T-helper 2 cell (primary cell): ENCODE results near the gene HES6.
"Not testable (repeated sequence)": the region's sequence is repeated elsewhere in the genome, so short reads cannot be mapped to it uniquely, and the experiment has no call there.

Source experiments
- DNase-seq, 5 experiments: peaks; one replicate each; pipeline versions ENCODE4 v3.0.0 to v3.0.0-alpha.2; 2012 to 2022

HES6 gene

GRCh38 chr2:238272156-238272555 lies 32.3 kb upstream of the HES6 start:
- DNase-seq, result no peak

- DNase-seq, result not testable (repeated sequence)
Observed at GRCh38 chr2:238271686-238272085, 31.8 kb upstream of the HES6 start.

GRCh38 chr2:238271061-238271554 lies 31.3 kb upstream of the HES6 start:
- DNase-seq, result no peak

- no peak for DNase-seq
Observed at GRCh38 chr2:238270606-238271005, 30.8 kb upstream of the HES6 start.

- no peak for DNase-seq
Observed at GRCh38 chr2:238269741-238270140, 29.9 kb upstream of the HES6 start.

GRCh38 chr2:238267884-238268680 lies 28.2 kb upstream of the HES6 start:
- DNase-seq, result no peak

GRCh38 chr2:238267341-238267710 lies 27.5 kb upstream of the HES6 start:
- DNase-seq, result no peak

DNA sequence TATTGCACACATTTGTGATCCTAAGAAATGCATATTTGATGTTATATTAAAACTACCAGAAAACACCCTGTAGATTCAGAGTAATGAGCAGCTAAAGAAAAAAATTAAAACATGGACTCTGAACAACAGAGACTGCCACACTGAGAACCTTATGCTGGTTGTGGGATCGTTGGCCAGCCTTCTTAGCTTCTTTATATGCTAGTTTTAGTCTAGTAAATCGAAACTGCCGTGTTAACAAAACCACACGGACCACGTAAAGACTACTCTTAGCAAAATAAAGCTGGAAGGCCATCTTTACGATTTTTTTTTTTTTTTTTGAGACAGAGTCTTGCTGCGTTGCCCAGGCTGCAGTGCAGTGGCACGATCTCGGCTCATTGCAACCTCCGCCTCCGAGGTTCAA lies 25.8 kb upstream of the HES6 start:
- no peak for DNase-seq

- no peak for DNase-seq
Observed at GRCh38 chr2:238264072-238264460, 24.2 kb upstream of the HES6 start.

- DNase-seq, result peak; percentile 41 to 77 (median 60)
Observed at GRCh38 chr2:238263204-238264071, 23.6 kb upstream of the HES6 start.

GRCh38 chr2:238262496-238263122 lies 22.8 kb upstream of the HES6 start:
- DNase-seq, result no peak

GRCh38 chr2:238261718-238262375 lies 22.0 kb upstream of the HES6 start:
- no peak for DNase-seq

DNA sequence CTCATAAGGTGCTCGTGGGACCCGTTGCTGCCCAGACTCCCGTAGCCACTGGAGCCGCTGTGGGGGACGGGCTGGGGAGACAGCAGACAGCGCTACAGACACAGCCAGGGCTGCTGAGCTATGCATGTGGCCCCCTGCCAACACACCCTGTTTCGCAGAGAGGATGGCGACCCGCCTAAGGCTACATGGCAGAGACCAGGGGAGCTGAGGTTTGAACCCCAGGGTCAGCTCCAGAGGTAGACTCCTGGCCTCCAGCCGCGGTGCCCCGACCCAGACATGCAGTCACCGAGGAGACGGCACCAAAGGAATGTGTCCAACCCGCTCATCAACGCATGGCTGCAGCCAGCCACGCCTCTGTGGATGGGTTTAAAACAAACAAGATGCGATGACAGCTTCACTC lies 21.0 kb upstream of the HES6 start:
- DNase-seq, result no peak

DNA sequence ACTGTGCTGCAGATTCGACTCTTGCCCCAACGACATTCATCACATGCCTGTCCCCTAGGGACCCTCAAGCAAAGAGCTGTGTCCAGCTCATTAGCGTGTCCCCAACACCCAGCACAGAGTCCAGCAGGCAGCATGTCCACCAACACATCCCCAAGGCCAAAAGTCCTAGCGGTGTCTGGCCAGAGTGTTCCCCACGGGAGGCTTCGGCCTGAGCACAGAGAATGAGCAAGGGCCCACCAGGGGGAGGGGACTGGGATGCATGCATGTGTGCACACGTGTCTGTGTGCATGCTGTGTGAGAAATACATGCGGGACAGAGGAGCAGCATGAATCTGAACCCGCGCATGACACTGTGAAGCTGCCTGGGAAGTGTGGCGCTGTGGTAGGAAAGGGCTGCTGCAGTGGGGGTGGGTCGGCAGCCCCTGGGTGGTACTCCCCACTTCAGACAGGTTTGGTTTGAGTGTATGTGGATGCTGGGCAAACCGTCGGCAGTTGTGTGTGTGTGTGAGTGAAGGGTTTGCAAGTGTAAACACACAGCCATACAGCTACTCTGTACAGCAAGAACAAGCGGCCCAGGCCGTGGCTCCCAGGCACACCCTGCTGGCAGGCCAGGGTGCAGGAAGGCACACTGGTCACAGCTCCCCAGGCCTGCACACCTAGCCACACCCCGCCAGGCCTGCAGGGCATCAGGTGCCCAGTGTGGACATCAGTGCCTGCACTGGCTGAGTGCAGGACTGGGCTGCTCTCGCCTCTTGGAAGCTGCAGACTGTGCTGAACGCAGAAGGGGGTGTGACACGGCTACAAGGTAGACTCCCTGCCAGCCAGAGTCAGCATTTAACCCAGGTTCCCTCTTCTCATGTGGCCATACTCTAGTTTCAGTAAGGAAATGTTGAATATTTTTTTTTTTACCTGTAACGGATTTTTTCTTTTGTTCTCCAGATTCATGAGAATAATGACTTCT lies 19.5 kb upstream of the HES6 start:
- peak in 1 of 5 experiments; percentile 53 for DNase-seq

- no peak for DNase-seq
Observed at GRCh38 chr2:238257786-238258700, 18.2 kb upstream of the HES6 start.

DNA sequence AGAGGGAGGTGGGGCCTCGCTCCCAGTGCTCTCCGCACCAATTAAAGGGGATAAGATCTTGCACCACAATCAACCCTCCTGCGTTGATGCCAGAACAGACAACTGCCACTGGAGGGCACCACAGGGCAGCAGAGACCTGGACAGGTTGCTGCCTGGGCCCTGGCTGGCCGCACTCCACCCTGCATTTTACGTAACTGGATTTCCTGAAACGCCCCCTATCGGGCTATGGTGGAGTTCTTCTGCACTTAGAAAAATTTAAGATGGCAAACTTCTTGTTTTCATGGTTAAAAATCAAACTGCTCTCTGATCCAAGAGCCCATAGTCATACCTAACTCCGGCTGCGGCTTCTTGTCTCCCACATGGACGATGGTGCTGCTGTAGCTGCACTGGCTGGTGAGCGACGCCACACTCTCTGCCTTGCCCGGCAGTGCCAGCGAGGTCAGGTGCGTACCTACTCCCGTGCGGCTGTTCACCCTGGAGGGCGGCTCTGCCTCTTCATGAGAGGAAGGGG lies 16.8 kb upstream of the HES6 start:
- peak; percentile 35 to 86 (median 56) for DNase-seq

DNA sequence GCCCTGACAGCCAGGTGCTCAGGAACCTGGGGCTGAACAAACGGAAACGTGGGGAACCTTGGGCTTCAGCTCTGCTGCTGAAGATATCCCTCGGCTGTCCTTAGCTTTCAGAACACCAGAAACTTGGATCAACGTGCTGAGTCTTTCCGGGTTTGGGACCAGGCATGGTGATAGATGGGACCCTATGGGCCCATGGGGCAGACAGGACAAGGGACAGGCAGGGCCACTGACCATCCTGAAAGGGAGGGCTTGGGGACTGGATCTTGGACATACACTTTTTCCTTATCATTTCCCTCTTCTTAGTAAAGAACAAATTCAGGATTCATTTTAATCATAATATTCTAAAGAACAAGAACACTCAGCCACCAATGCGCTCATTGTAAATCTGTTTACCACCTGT lies 16.3 kb upstream of the HES6 start:
- no peak for DNase-seq

DNA sequence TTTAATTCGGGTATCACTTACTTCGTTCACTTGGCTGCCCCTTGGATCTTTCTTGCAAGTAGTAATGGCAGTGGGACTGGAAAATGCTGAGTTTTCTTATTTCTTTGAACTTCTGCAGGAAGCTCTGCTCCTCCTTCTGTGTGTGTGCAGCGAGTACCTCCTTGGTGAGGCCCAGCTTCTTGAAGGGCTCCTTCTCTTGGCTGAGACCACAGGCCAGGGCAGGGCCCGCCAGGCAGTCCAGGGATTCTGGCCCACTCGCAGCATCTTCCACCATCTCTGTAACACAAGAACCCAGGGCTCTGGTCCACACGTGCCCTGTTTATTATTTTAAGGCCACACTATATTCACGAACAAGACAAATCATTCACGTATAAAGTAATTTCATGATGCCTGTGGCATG lies 15.8 kb upstream of the HES6 start:
- DNase-seq, result no peak

DNA sequence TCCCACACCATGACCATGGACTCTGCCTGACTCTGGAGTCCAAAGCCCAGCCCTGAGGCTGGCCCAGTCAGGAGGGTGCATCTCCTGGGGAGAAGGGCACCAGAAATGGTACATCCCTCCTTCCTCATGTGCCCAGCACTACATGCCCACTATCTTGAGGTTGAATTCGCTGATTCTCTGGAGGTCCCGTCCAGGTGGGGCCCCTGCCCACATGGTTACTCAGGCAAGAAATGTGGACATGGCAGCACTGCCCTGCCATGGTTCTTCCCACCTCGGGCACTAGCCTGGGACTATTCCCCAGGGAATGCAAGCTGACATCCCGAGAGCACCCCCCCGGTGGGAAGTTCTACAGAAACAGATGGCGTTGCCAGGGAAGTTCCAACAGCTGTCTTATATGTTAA lies 15.3 kb upstream of the HES6 start:
- no peak for DNase-seq

GRCh38 chr2:238254095-238254723 lies 14.4 kb upstream of the HES6 start:
- no peak for DNase-seq
